T-cell (primary cell): ENCODE results near the gene LMNTD1. TPM values are rescaled to one million over a fixed set of nuclear protein-coding genes. Genes with fewer than 3 reads are reported as not detected.

Experiments used
- ATAC-seq, 4 experiments: fragments of 200-7000 bp in 3 of 4; fragments of 150-1000 bp in 1 of 4; cut with Tn5 transposase; replicated peaks in 1 of 4; 1 replicate in 3 of 4; 2 replicates in 1 of 4; pipeline ENCODE4 v1.10.0; 2021; ENCODE audit warnings: moderate library complexity in 3 of 4, mild to moderate bottlenecking in 2 of 4, moderate number of reproducible peaks in 1 of 4
- CTCF ChIA-PET, 2 donors: fragments of 300-600 bp; sonication (Branson Sonifier 250); formaldehyde crosslinking; loops; one replicate each; lab custom pipeline; 2022; ENCODE audit warnings: antibody characterized with exemption in 2 of 2; lab: Charles Lee
- POLR2A ChIA-PET, 2 donors: fragments of 300-600 bp; sonication (Branson Sonifier 250); formaldehyde crosslinking; loops; one replicate each; lab custom pipeline; 2022; ENCODE audit warnings: antibody characterized with exemption in 2 of 2; lab: Charles Lee
- DNase-seq, 35 experiments: peaks; one replicate each; pipeline versions ENCODE4 v3.0.0 to v3.0.0-alpha.2; 2013 to 2023
- H3K27ac ChIP-seq: one replicate; pipeline ENCODE4 v1.5.1; 2013; ENCODE audit warnings: low read length
- H3K27me3 ChIP-seq, 2 experiments: replicated peaks in 1 of 2; 1 replicate in 1 of 2; 2 replicates in 1 of 2; pipeline versions ENCODE4 v1.6.1 to v1.7.0; 2013; ENCODE audit warnings: low read length in 1 of 2, mixed read lengths in 1 of 2; ENCODE audit not compliant: control insufficient read depth in 2 of 2, insufficient read depth in 2 of 2; ENCODE audit errors: extremely low read depth in 1 of 2
- H3K36me3 ChIP-seq, 2 donors: 1 replicate in 1 of 2; 2 replicates in 1 of 2; pipeline versions ENCODE4 v1.6.1 to v1.7.0; 2013; ENCODE audit warnings: low read length in 1 of 2; ENCODE audit not compliant: control insufficient read depth in 2 of 2, insufficient read depth in 1 of 2; ENCODE audit errors: extremely low read depth in 1 of 2
- H3K4me1 ChIP-seq, 2 experiments: 1 replicate in 1 of 2; 2 replicates in 1 of 2; pipeline versions ENCODE4 v1.6.1 to v1.7.0; 2013; ENCODE audit warnings: low read length in 2 of 2, mixed read lengths in 1 of 2; ENCODE audit not compliant: insufficient read depth in 2 of 2, control insufficient read depth in 1 of 2; ENCODE audit errors: extremely low read depth in 1 of 2
- H3K4me3 ChIP-seq, 2 donors: 1 replicate in 1 of 2; 2 replicates in 1 of 2; pipeline versions ENCODE4 v1.5.1 to v1.7.0; 2013; ENCODE audit warnings: mild to moderate bottlenecking in 2 of 2, low read length in 1 of 2, moderate library complexity in 1 of 2; ENCODE audit not compliant: control insufficient read depth in 1 of 2; ENCODE audit errors: extremely low read depth in 1 of 2
- H3K9me3 ChIP-seq: 2 replicates; pipeline ENCODE4 v1.7.0; 2013
- H3K27ac Mint-ChIP-seq, 2 donors: one replicate each; pipeline ENCODE4 v1.8.0; 2020 to 2021; ENCODE audit warnings: mild to moderate bottlenecking in 2 of 2, mixed read lengths in 2 of 2
- H3K27me3 Mint-ChIP-seq, 2 donors: one replicate each; pipeline ENCODE4 v1.8.0; 2021 to 2022; ENCODE audit warnings: mixed read lengths in 2 of 2
- H3K36me3 Mint-ChIP-seq: one replicate; pipeline ENCODE4 v1.8.0; 2021; ENCODE audit warnings: mixed read lengths
- H3K4me1 Mint-ChIP-seq, 3 donors: one replicate each; pipeline ENCODE4 v1.8.0; 2020 to 2022; ENCODE audit warnings: mixed read lengths in 3 of 3, mild to moderate bottlenecking in 1 of 3
- H3K4me3 Mint-ChIP-seq, 3 donors: one replicate each; pipeline ENCODE4 v1.8.0; 2020 to 2022; ENCODE audit warnings: mild to moderate bottlenecking in 3 of 3, mixed read lengths in 3 of 3, moderate library complexity in 3 of 3
- H3K9me3 Mint-ChIP-seq, 3 donors: one replicate each; pipeline ENCODE4 v1.8.0; 2020 to 2022; ENCODE audit warnings: mixed read lengths in 3 of 3
- WGBS: methylation state at CpG from one replicate; pipeline ENCODE4 v1.1.5; 2013; ENCODE audit warnings: missing lambda C conversion rate; ENCODE audit not compliant: insufficient coverage; 5-methylcytosine and 5-hydroxymethylcytosine counted together
- total RNA-seq, 35 experiments: library from RNA in 6 of 35; stranded (reverse) in 6 of 35; fragments of 120-200 nt in 1 of 35; gene quantifications; one replicate each; pipeline versions ENCODE4 v1.2.1 to v1.2.4 and lab custom pipeline; 2013 to 2026

LMNTD1 gene
- total RNA-seq, 5 donors from 2014 or later (not counting 1 experiment from before 2014, with no cell fraction given) = not detected

- POLR2A ChIA-PET = no interaction called here
- Histone ChIP-seq H3K27ac (no peak overlapping the region), H3K9me3 (no peaks in the 10 kb centered on the region), H3K36me3 (no peaks in the 10 kb centered on the region), H3K4me1 (no peaks in the 10 kb centered on the region), H3K27me3 (no peaks in the 10 kb centered on the region), H3K4me3 (no peak overlapping the region)
- CTCF ChIA-PET = no interaction called here
- ATAC-seq = no peak
- DNase-seq = no peak
- H3K27ac Mint-ChIP-seq = no peak overlapping the region
- H3K9me3 Mint-ChIP-seq = no peaks in the 10 kb centered on the region
- no peaks in the 10 kb centered on the region for H3K36me3 Mint-ChIP-seq
- H3K27me3 Mint-ChIP-seq = no peaks in the 10 kb centered on the region
- H3K4me1 Mint-ChIP-seq = no peaks in the 10 kb centered on the region
- no peak overlapping the region for H3K4me3 Mint-ChIP-seq
- WGBS = no CpG with 5 or more reads among the region's 2 CpGs
Measured at GRCh38 chr12:25546318-25546717, 6.8 kb downstream of the LMNTD1 start.

- H3K27ac Mint-ChIP-seq = no peak overlapping the region
- Histone ChIP-seq H3K9me3 (no peaks in the 10 kb centered on the region), H3K27ac (no peak overlapping the region), H3K4me1 (no peaks in the 10 kb centered on the region), H3K4me3 (no peak overlapping the region), H3K36me3 (no peaks in the 10 kb centered on the region), H3K27me3 (no peaks in the 10 kb centered on the region)
- H3K4me3 Mint-ChIP-seq = no peak overlapping the region
- ATAC-seq = no peak
- H3K36me3 Mint-ChIP-seq = no peaks in the 10 kb centered on the region
- DNase-seq = no peak
- POLR2A ChIA-PET = no interaction called here
- no peaks in the 10 kb centered on the region for H3K4me1 Mint-ChIP-seq
- no CpG with 5 or more reads among the region's 1 CpG for WGBS
- CTCF ChIA-PET = no interaction called here
- H3K9me3 Mint-ChIP-seq = peaks cover 0 to 3% (median 0%) of the 10 kb centered on the region in 3 donors
- H3K27me3 Mint-ChIP-seq = peaks cover 0 to 7% of the 10 kb centered on the region in 2 donors
Measured at GRCh38 chr12:25533150-25533549, 19.9 kb downstream of the LMNTD1 start.

GRCh38 chr12:25531502-25532052 lies 21.5 kb downstream of the LMNTD1 start:
- ATAC-seq (no peak), DNase-seq (no peak)
- Mint-ChIP-seq H3K4me3 (no peak overlapping the region), H3K27ac (no peak overlapping the region), H3K36me3 (no peaks in the 10 kb centered on the region), H3K9me3 (peaks cover 0 to 3% (median 0%) of the 10 kb centered on the region in 3 donors), H3K4me1 (no peaks in the 10 kb centered on the region), H3K27me3 (peaks cover 0 to 7% of the 10 kb centered on the region in 2 donors)
- CTCF ChIA-PET = no interaction called here
- Histone ChIP-seq H3K9me3 (no peaks in the 10 kb centered on the region), H3K4me3 (no peak overlapping the region), H3K36me3 (no peaks in the 10 kb centered on the region), H3K27me3 (no peaks in the 10 kb centered on the region), H3K27ac (no peak overlapping the region), H3K4me1 (no peaks in the 10 kb centered on the region)
- no CpG with 5 or more reads among the region's 2 CpGs for WGBS
- POLR2A ChIA-PET = no interaction called here

GRCh38 chr12:25529738-25530137 lies 23.3 kb downstream of the LMNTD1 start:
- Mint-ChIP-seq H3K36me3 (no peaks in the 10 kb centered on the region), H3K9me3 (no peaks in the 10 kb centered on the region), H3K4me1 (no peaks in the 10 kb centered on the region), H3K4me3 (no peak overlapping the region), H3K27ac (no peak overlapping the region), H3K27me3 (peaks cover 0 to 7% of the 10 kb centered on the region in 2 donors)
- POLR2A ChIA-PET = no interaction called here
- DNase-seq = no peak
- no peak for ATAC-seq
- CTCF ChIA-PET = no interaction called here
- Histone ChIP-seq H3K36me3 (no peaks in the 10 kb centered on the region), H3K4me3 (no peak overlapping the region), H3K9me3 (no peaks in the 10 kb centered on the region), H3K4me1 (no peaks in the 10 kb centered on the region), H3K27ac (no peak overlapping the region), H3K27me3 (no peaks in the 10 kb centered on the region)

- Mint-ChIP-seq H3K27ac (no peak overlapping the region), H3K4me1 (no peaks in the 10 kb centered on the region), H3K27me3 (no peaks in the 10 kb centered on the region), H3K36me3 (no peaks in the 10 kb centered on the region), H3K4me3 (no peak overlapping the region), H3K9me3 (no peaks in the 10 kb centered on the region)
- no peak overlapping the region for H3K4me3 ChIP-seq
- H3K9me3 ChIP-seq = no peaks in the 10 kb centered on the region
- ATAC-seq (no peak), DNase-seq (no peak)
- WGBS = no CpG with 5 or more reads among the region's 3 CpGs
- no peak overlapping the region for H3K27ac ChIP-seq
- CTCF ChIA-PET = no interaction called here
- H3K4me1 ChIP-seq = no peaks in the 10 kb centered on the region
- H3K27me3 ChIP-seq = no peaks in the 10 kb centered on the region
- POLR2A ChIA-PET = interaction anchor here in 1 of 2 donors (0.6 kb wide), 1 partner anchor 66 kb away, joined by 3 read pairs; no protein-coding TSS in a partner anchor
- no peaks in the 10 kb centered on the region for H3K36me3 ChIP-seq
Measured at GRCh38 chr12:25526778-25527177, 26.3 kb downstream of the LMNTD1 start.

- H3K36me3 ChIP-seq = no peaks in the 10 kb centered on the region
- ChIA-PET CTCF (no interaction called here), POLR2A (no interaction called here)
- DNase-seq (no peak), ATAC-seq (no peak)
- H3K4me3 Mint-ChIP-seq = no peak overlapping the region
- H3K9me3 Mint-ChIP-seq = no peaks in the 10 kb centered on the region
- no peak overlapping the region for H3K4me3 ChIP-seq
- H3K27me3 ChIP-seq = no peaks in the 10 kb centered on the region
- no peaks in the 10 kb centered on the region for H3K4me1 ChIP-seq
- H3K27me3 Mint-ChIP-seq = no peaks in the 10 kb centered on the region
- no peak overlapping the region for H3K27ac Mint-ChIP-seq
- H3K9me3 ChIP-seq = no peaks in the 10 kb centered on the region
- H3K27ac ChIP-seq = no peak overlapping the region
- H3K4me1 Mint-ChIP-seq = no peaks in the 10 kb centered on the region
- H3K36me3 Mint-ChIP-seq = no peaks in the 10 kb centered on the region
Measured at GRCh38 chr12:25524366-25524765, 28.7 kb downstream of the LMNTD1 start.
